Liver (tissue), 9 donors: Measurements from ENCODE around the gene TFAP2D. TPM values are rescaled to one million over a fixed set of nuclear protein-coding genes. Genes with fewer than 3 reads are reported as not detected.

Experiments
- DNase-seq: peaks from one replicate; pipeline ENCODE4 v3.0.0-alpha.2; 2017; ENCODE audit warnings: low spot score
- H3K27ac ChIP-seq, 2 donors: one replicate each; pipeline ENCODE4 v1.7.0; 2013; ENCODE audit warnings: inconsistent platforms in 2 of 2, low read length in 2 of 2, control low read depth in 1 of 2, low read depth in 1 of 2, mild to moderate bottlenecking in 1 of 2
- H3K27me3 ChIP-seq, 4 donors: one replicate each; pipeline versions ENCODE4 v1.6.1 to v1.7.0; 2013; ENCODE audit warnings: low read length in 3 of 4, inconsistent platforms in 1 of 4, mild to moderate bottlenecking in 1 of 4, moderate library complexity in 1 of 4; ENCODE audit not compliant: control insufficient read depth in 4 of 4, insufficient read depth in 4 of 4
- H3K36me3 ChIP-seq, 4 donors: one replicate each; pipeline versions ENCODE4 v1.6.1 to v1.7.0; 2013; ENCODE audit warnings: low read length in 3 of 4, mild to moderate bottlenecking in 3 of 4, low read depth in 1 of 4, moderate library complexity in 1 of 4; ENCODE audit not compliant: control insufficient read depth in 4 of 4, insufficient read depth in 3 of 4
- H3K4me1 ChIP-seq, 4 donors: one replicate each; pipeline versions ENCODE4 v1.6.1 to v1.7.0; 2013; ENCODE audit warnings: low read length in 3 of 4, mild to moderate bottlenecking in 3 of 4, moderate library complexity in 1 of 4; ENCODE audit not compliant: control insufficient read depth in 4 of 4, insufficient read depth in 4 of 4
- H3K4me3 ChIP-seq, 3 donors: one replicate each; pipeline versions ENCODE4 v1.6.1 to v1.7.0; 2013; ENCODE audit warnings: low read length in 3 of 3, control low read depth in 1 of 3, low read depth in 1 of 3, mild to moderate bottlenecking in 1 of 3
- H3K9ac ChIP-seq, 2 donors: one replicate each; pipeline ENCODE4 v1.7.0; 2013; ENCODE audit warnings: low read length in 2 of 2, mild to moderate bottlenecking in 2 of 2, moderate library complexity in 2 of 2, control low read depth in 1 of 2, low read depth in 1 of 2
- H3K9me3 ChIP-seq, 4 donors: one replicate each; pipeline versions ENCODE4 v1.6.1 to v1.7.0; 2013; ENCODE audit warnings: low read length in 3 of 4; ENCODE audit not compliant: control insufficient read depth in 4 of 4
- ATF3 ChIP-seq: IDR thresholded peaks from 2 replicates; pipeline ENCODE4 v1.6.1; 2016; ENCODE audit warnings: antibody characterized with exemption
- FOXA1 ChIP-seq: IDR thresholded peaks from 2 replicates; pipeline ENCODE4 v1.6.1; 2016; ENCODE audit warnings: antibody characterized with exemption
- FOXA2 ChIP-seq: IDR thresholded peaks from 2 replicates; pipeline ENCODE4 v1.6.1; 2016; ENCODE audit warnings: antibody characterized with exemption
- GABPA ChIP-seq, 2 donors: IDR thresholded peaks in 1 of 2; conservative IDR thresholded peaks in 1 of 2; 2 replicates each; pipeline ENCODE4 v1.6.1; 2016; ENCODE audit warnings: antibody characterized with exemption in 2 of 2, mild to moderate bottlenecking in 1 of 2, moderate library complexity in 1 of 2
- HNF4A ChIP-seq, 2 donors: conservative IDR thresholded peaks; 2 replicates each; pipeline ENCODE4 v1.6.1; 2016; ENCODE audit warnings: antibody characterized with exemption in 2 of 2, mild to moderate bottlenecking in 2 of 2
- HNF4G ChIP-seq: IDR thresholded peaks from 2 replicates; pipeline ENCODE4 v1.6.1; 2016; ENCODE audit warnings: antibody characterized with exemption
- JUND ChIP-seq, 2 donors: IDR thresholded peaks; 2 replicates each; pipeline ENCODE4 v1.6.1; 2016; ENCODE audit warnings: antibody characterized with exemption in 2 of 2
- MAX ChIP-seq: IDR thresholded peaks from 2 replicates; pipeline ENCODE4 v1.6.1; 2016; ENCODE audit warnings: antibody characterized with exemption
- NR2F2 ChIP-seq: IDR thresholded peaks from 2 replicates; pipeline ENCODE4 v1.6.1; 2016; ENCODE audit warnings: antibody characterized with exemption
- RAD21 ChIP-seq, 2 donors: IDR thresholded peaks; 2 replicates each; pipeline ENCODE4 v1.6.1; 2016; ENCODE audit warnings: antibody characterized with exemption in 2 of 2, mild to moderate bottlenecking in 2 of 2
- RXRA ChIP-seq, 2 donors: IDR thresholded peaks; 2 replicates each; pipeline ENCODE4 v1.6.1; 2017 to 2018; ENCODE audit warnings: antibody characterized with exemption in 2 of 2, mild to moderate bottlenecking in 1 of 2
- TAF1 ChIP-seq: conservative IDR thresholded peaks from 2 replicates; pipeline ENCODE4 v1.6.1; 2016; ENCODE audit warnings: antibody characterized with exemption, mild to moderate bottlenecking
- YY1 ChIP-seq: IDR thresholded peaks from 2 replicates; pipeline ENCODE4 v1.6.1; 2016; ENCODE audit warnings: antibody characterized with exemption, mild to moderate bottlenecking
- WGBS: extraction: QIAGEN DNeasy Blood & Tissue Kit; methylation state at CpG from one replicate; pipeline ENCODE4 v1.1.7; 2013; 5-methylcytosine and 5-hydroxymethylcytosine counted together
- polyA plus RNA-seq, 2 donors: library from polyadenylated mRNA; stranded (reverse) in 1 of 2; unstranded in 1 of 2; fragments of 200-250 nt in 1 of 2; fragments of >200 nt in 1 of 2; fragmentation: Nextera tagmentation in 1 of 2; extraction: Ambion mirVana in 1 of 2; gene quantifications; one replicate each; pipeline versions ENCODE4 v1.2.1 to v1.2.3, GENCODE V29; 2013 to 2015
- total RNA-seq, 2 donors: library from RNA; depleted of rRNA; stranded (reverse); fragments of >200 nt; gene quantifications; one replicate each; pipeline ENCODE4 v1.2.3, GENCODE V29; 2014
- TF ChIP-seq, protein P1 (sequence below): IDR thresholded peaks from 2 replicates; pipeline ENCODE4 v1.6.1; 2016; ENCODE audit warnings: antibody characterized with exemption
- TF ChIP-seq, protein P2 (sequence below): fragments of 150-350 bp; IDR thresholded peaks from 2 replicates; pipeline ENCODE4 v1.5.1; 2017; ENCODE audit warnings: improper control_type of control experiment, low read depth, low read length; ENCODE audit not compliant: missing input control
- TF ChIP-seq, protein P3 (sequence below): IDR thresholded peaks from 2 replicates; pipeline ENCODE4 v1.6.1; 2016; ENCODE audit warnings: antibody characterized with exemption, mild to moderate bottlenecking
- donor health status: healthy.
- donor health status: healthy.
- donor health status: healthy.
- donor health status: healthy.
- donor health status: healthy.

The TFAP2D gene
- total and polyA plus RNA-seq, 4 donors = not detected

GRCh38 chr6:50822078-50822476 lies 108.8 kb downstream of the TFAP2D start:
- WGBS = 7% methylated on average over 6 of the region's 6 CpGs
- TF ChIP-seq RAD21 (IDR thresholded peaks at IDR 0.05) = no peak
- no peak for TF ChIP-seq FOXA2
- TF ChIP-seq MAX = no peak
- TF ChIP-seq NR2F2 = no peak
- TF ChIP-seq, protein P1, sequence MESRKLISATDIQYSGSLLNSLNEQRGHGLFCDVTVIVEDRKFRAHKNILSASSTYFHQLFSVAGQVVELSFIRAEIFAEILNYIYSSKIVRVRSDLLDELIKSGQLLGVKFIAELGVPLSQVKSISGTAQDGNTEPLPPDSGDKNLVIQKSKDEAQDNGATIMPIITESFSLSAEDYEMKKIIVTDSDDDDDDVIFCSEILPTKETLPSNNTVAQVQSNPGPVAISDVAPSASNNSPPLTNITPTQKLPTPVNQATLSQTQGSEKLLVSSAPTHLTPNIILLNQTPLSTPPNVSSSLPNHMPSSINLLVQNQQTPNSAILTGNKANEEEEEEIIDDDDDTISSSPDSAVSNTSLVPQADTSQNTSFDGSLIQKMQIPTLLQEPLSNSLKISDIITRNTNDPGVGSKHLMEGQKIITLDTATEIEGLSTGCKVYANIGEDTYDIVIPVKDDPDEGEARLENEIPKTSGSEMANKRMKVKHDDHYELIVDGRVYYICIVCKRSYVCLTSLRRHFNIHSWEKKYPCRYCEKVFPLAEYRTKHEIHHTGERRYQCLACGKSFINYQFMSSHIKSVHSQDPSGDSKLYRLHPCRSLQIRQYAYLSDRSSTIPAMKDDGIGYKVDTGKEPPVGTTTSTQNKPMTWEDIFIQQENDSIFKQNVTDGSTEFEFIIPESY = no peak
- TF ChIP-seq GABPA (IDR thresholded peaks at IDR 0.05 in 1 of 2, conservative IDR thresholded peaks at IDR 0.05 in 1 of 2) = no peak
- TF ChIP-seq, protein P2, sequence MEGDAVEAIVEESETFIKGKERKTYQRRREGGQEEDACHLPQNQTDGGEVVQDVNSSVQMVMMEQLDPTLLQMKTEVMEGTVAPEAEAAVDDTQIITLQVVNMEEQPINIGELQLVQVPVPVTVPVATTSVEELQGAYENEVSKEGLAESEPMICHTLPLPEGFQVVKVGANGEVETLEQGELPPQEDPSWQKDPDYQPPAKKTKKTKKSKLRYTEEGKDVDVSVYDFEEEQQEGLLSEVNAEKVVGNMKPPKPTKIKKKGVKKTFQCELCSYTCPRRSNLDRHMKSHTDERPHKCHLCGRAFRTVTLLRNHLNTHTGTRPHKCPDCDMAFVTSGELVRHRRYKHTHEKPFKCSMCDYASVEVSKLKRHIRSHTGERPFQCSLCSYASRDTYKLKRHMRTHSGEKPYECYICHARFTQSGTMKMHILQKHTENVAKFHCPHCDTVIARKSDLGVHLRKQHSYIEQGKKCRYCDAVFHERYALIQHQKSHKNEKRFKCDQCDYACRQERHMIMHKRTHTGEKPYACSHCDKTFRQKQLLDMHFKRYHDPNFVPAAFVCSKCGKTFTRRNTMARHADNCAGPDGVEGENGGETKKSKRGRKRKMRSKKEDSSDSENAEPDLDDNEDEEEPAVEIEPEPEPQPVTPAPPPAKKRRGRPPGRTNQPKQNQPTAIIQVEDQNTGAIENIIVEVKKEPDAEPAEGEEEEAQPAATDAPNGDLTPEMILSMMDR = no peak
- no peak for TF ChIP-seq HNF4A (conservative IDR thresholded peaks at IDR 0.05)
- TF ChIP-seq, protein P3, sequence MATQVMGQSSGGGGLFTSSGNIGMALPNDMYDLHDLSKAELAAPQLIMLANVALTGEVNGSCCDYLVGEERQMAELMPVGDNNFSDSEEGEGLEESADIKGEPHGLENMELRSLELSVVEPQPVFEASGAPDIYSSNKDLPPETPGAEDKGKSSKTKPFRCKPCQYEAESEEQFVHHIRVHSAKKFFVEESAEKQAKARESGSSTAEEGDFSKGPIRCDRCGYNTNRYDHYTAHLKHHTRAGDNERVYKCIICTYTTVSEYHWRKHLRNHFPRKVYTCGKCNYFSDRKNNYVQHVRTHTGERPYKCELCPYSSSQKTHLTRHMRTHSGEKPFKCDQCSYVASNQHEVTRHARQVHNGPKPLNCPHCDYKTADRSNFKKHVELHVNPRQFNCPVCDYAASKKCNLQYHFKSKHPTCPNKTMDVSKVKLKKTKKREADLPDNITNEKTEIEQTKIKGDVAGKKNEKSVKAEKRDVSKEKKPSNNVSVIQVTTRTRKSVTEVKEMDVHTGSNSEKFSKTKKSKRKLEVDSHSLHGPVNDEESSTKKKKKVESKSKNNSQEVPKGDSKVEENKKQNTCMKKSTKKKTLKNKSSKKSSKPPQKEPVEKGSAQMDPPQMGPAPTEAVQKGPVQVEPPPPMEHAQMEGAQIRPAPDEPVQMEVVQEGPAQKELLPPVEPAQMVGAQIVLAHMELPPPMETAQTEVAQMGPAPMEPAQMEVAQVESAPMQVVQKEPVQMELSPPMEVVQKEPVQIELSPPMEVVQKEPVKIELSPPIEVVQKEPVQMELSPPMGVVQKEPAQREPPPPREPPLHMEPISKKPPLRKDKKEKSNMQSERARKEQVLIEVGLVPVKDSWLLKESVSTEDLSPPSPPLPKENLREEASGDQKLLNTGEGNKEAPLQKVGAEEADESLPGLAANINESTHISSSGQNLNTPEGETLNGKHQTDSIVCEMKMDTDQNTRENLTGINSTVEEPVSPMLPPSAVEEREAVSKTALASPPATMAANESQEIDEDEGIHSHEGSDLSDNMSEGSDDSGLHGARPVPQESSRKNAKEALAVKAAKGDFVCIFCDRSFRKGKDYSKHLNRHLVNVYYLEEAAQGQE = no peak
- no peak for TF ChIP-seq RXRA (IDR thresholded peaks at IDR 0.05)
- TF ChIP-seq YY1 = no peak
- TF ChIP-seq ATF3 = no peak
- no peak for TF ChIP-seq TAF1
- TF ChIP-seq HNF4G = no peak
- TF ChIP-seq FOXA1 = no peak
- TF ChIP-seq JUND (IDR thresholded peaks at IDR 0.05) = no peak
- Histone ChIP-seq H3K27me3 (peaks cover 0 to 42% (median 15%) of the 10 kb centered on the region in 4 donors), H3K27ac (no peak overlapping the region), H3K9me3 (peaks cover 0 to 1% (median 0%) of the 10 kb centered on the region in 4 donors), H3K9ac (no peak overlapping the region), H3K4me3 (no peak overlapping the region), H3K4me1 (peaks cover 9 to 17% (median 16%) of the 10 kb centered on the region in 4 donors), H3K36me3 (no peaks in the 10 kb centered on the region)
- no peak for DNase-seq

Other genes starting within 250 kb of the TFAP2D start
- gene TFAP2B, start 105.3 kb downstream of the TFAP2D start, total RNA-seq = not detected
- not detected for gene TFAP2B, start 105.3 kb downstream of the TFAP2D start, polyA plus RNA-seq